GM19239 (cell line): ENCODE measurements around the gene PERCC1.
A peak's percentile ranks its signal among the peaks of the same experiment; 100 is the strongest.
"Not testable (repeated sequence)": the region's sequence is repeated elsewhere in the genome, so short reads cannot be mapped to it uniquely, and the experiment has no call there.

ENCODE experiments used
- DNase-seq: peaks from one replicate; pipeline ENCODE4 v3.0.0; 2011; ENCODE audit warnings: low spot score; ENCODE audit not compliant: insufficient read length
- FAIRE-seq: peaks from 2 replicates; lab custom pipeline; 2011; peaks lifted over from hg19 to GRCh38; lab: Jason Lieb, UNC

PERCC1 gene

GRCh38 chr16:1464196-1464893, 33.5 kb downstream of the PERCC1 start:
- FAIRE-seq (no peak), DNase-seq (no peak)

- FAIRE-seq (no peak), DNase-seq (no peak)
Observed at GRCh38 chr16:1464894-1465566, 34.2 kb downstream of the PERCC1 start.

- FAIRE-seq: no peak
- no peak for DNase-seq
Observed at GRCh38 chr16:1465567-1465915, 34.7 kb downstream of the PERCC1 start.

- no peak for DNase-seq
- no peak for FAIRE-seq
Observed at GRCh38 chr16:1466054-1466453, 35.2 kb downstream of the PERCC1 start.

- DNase-seq (no peak), FAIRE-seq (no peak)
Observed at GRCh38 chr16:1466968-1467521, 36.2 kb downstream of the PERCC1 start.

GRCh38 chr16:1468426-1468810, 37.5 kb downstream of the PERCC1 start:
- DNase-seq (no peak), FAIRE-seq (no peak)

- DNase-seq, FAIRE-seq: not testable (repeated sequence)
Observed at GRCh38 chr16:1469141-1469540, 38.3 kb downstream of the PERCC1 start.

GRCh38 chr16:1469693-1470201, 38.9 kb downstream of the PERCC1 start:
- DNase-seq (no peak), FAIRE-seq (peak; percentile 42)

GRCh38 chr16:1470481-1471251, 39.8 kb downstream of the PERCC1 start:
- FAIRE-seq (no peak), DNase-seq (no peak)

- FAIRE-seq (no peak), DNase-seq (no peak)
Observed at GRCh38 chr16:1471569-1472194, 40.8 kb downstream of the PERCC1 start.

GRCh38 chr16:1472974-1473373, 42.1 kb downstream of the PERCC1 start:
- FAIRE-seq (no peak), DNase-seq (no peak)

GRCh38 chr16:1474082-1474795, 43.4 kb downstream of the PERCC1 start:
- DNase-seq (no peak), FAIRE-seq (peak; percentile 52)

GRCh38 chr16:1474796-1475551, 44.1 kb downstream of the PERCC1 start, which contains the start of gene CLCN7:
TSS of gene CLCN7 (minus strand) at chr16:1475028. CDS start at chr16:1474974, 54 bp downstream.
- peak; percentile 37 for FAIRE-seq
- DNase-seq: peak; percentile 98

GRCh38 chr16:1475552-1476114, 44.8 kb downstream of the PERCC1 start:
- DNase-seq: no peak
- FAIRE-seq: no peak

- FAIRE-seq (no peak), DNase-seq (no peak)
Observed at GRCh38 chr16:1477033-1477432, 46.2 kb downstream of the PERCC1 start.

- FAIRE-seq: not testable (repeated sequence)
Observed at GRCh38 chr16:1478937-1479336, 48.1 kb downstream of the PERCC1 start.

GRCh38 chr16:1481906-1482835, 51.3 kb downstream of the PERCC1 start:
- DNase-seq: no peak
- no peak for FAIRE-seq

More at GRCh38 chr16:1478937-1479336, 48.1 kb downstream of the PERCC1 start:
- not testable (repeated sequence) for DNase-seq
